Thyroid gland (tissue), 4 donors: Measurements from ENCODE around the gene RAD51AP2. TPM values are rescaled to one million over a fixed set of nuclear protein-coding genes. Genes with fewer than 3 reads are reported as not detected.

Experiments used
- DNase-seq, 2 donors: peaks; one replicate each; pipeline ENCODE4 v3.0.0-alpha.2; 2019
- H3K27ac ChIP-seq, 3 donors: fragments of 200-600 bp; sonication (generic); 1 replicate in 2 of 3; 2 replicates in 1 of 3; pipeline ENCODE4 v1.5.1; 2016 to 2019; ENCODE audit warnings: mild to moderate bottlenecking in 1 of 3, moderate library complexity in 1 of 3
- H3K27me3 ChIP-seq: fragments of 200-600 bp; sonication (generic); one replicate; pipeline ENCODE4 v1.5.1; 2019
- H3K36me3 ChIP-seq, 2 donors: fragments of 200-600 bp; sonication (generic); one replicate each; pipeline ENCODE4 v1.5.1; 2016 to 2019
- H3K4me1 ChIP-seq, 2 donors: fragments of 200-600 bp; sonication (generic); one replicate each; pipeline ENCODE4 v1.5.1; 2017 to 2019
- H3K4me3 ChIP-seq, 3 donors: fragments of 200-600 bp; sonication (generic); replicated peaks in 1 of 3; 1 replicate in 2 of 3; 2 replicates in 1 of 3; pipeline ENCODE4 v1.5.1; 2016; ENCODE audit warnings: mild to moderate bottlenecking in 1 of 3
- H3K9me3 ChIP-seq: fragments of 200-600 bp; sonication (generic); one replicate; pipeline ENCODE4 v1.5.1; 2017
- POLR2A ChIP-seq, 2 donors: fragments of 450-650 bp; IDR thresholded peaks; one replicate each; pipeline ENCODE4 v1.6.1; 2017; ENCODE audit warnings: antibody characterized with exemption in 2 of 2, mild to moderate bottlenecking in 2 of 2, moderate library complexity in 1 of 2
- WGBS, 2 donors: methylation state at CpG; one replicate each; pipeline ENCODE4 v1.1.5; 2017; 5-methylcytosine and 5-hydroxymethylcytosine counted together
- intact Hi-C: fragments of 100-400 bp; cut with DNase I; formaldehyde crosslinking; loops from one replicate; pipeline ENCODE4 v1.15.1; 2023
- total RNA-seq, 4 donors: library from RNA; depleted of rRNA; stranded (reverse); fragments of >200 nt; gene quantifications; one replicate each; pipeline ENCODE4 v1.2.3, GENCODE V29; 2016
- TF ChIP-seq, protein P1 (sequence below), 6 experiments: fragments of 200-600 bp in 3 of 6; fragments of 450-650 bp in 3 of 6; sonication (generic) in 3 of 6; IDR thresholded peaks; one replicate each; pipeline ENCODE4 v1.5.1; 2016 to 2019; ENCODE audit warnings: antibody characterized with exemption in 6 of 6, mild to moderate bottlenecking in 2 of 6, inconsistent platforms in 1 of 6, moderate library complexity in 1 of 6

Gene RAD51AP2
- total RNA-seq, 4 donors from 2014 or later = 0.11 to 0.13 TPM; not detected in 2

DNA sequence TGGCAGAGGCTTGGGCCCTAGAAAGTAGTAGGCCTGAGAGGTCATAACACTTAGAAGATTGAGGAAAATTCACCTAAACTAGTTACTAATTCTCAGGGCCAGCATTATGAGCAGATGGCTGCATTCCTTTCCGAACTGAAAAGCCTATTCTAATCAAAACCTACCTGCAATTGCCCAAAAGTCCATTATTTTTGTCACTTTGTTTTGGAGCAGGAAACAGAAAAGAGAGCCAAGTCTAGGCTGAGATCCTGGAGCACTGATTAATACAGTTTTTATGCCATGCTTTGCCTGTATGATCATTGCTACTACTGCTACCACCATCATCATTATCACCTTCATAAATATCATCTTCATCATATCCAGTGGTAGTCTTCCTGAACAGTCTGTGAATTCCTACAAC lies 36.9 kb upstream of the RAD51AP2 start:
- 89 to 96% methylated on average over 1 of the region's 1 CpG for WGBS, 2 donors
- Histone ChIP-seq H3K4me1 (no peaks in the 10 kb centered on the region), H3K9me3 (no peaks in the 10 kb centered on the region), H3K27ac (no peak overlapping the region), H3K4me3 (no peak overlapping the region), H3K36me3 (no peaks in the 10 kb centered on the region), H3K27me3 (no peaks in the 10 kb centered on the region)
- no peak for DNase-seq
- intact Hi-C loops = no loop called here
- TF ChIP-seq, protein P1, sequence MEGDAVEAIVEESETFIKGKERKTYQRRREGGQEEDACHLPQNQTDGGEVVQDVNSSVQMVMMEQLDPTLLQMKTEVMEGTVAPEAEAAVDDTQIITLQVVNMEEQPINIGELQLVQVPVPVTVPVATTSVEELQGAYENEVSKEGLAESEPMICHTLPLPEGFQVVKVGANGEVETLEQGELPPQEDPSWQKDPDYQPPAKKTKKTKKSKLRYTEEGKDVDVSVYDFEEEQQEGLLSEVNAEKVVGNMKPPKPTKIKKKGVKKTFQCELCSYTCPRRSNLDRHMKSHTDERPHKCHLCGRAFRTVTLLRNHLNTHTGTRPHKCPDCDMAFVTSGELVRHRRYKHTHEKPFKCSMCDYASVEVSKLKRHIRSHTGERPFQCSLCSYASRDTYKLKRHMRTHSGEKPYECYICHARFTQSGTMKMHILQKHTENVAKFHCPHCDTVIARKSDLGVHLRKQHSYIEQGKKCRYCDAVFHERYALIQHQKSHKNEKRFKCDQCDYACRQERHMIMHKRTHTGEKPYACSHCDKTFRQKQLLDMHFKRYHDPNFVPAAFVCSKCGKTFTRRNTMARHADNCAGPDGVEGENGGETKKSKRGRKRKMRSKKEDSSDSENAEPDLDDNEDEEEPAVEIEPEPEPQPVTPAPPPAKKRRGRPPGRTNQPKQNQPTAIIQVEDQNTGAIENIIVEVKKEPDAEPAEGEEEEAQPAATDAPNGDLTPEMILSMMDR (IDR thresholded peaks at IDR 0.05) = no peak
- no peak for TF ChIP-seq POLR2A (IDR thresholded peaks at IDR 0.05)

DNA sequence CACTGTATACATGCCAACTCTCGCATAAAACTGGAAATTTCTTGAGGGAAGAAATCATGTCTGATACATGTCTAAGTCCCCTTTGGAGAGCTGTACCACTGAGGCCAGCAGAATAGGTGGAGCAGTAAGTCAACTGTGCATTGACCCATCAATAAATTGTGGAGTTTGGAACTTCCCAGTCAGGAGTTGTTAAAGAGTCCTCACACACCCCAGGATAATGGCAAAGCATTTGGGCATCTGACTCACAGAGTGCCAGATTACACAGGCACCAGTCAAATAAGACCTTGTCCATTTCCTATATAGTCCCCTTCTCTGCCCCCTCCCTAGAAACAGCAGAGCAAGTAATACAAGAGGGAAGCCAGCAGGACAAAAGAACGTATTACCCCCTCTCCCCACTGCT lies 32.7 kb upstream of the RAD51AP2 start:
- Histone ChIP-seq H3K27ac (no peak overlapping the region), H3K9me3 (no peaks in the 10 kb centered on the region), H3K27me3 (peaks cover 3% of the 10 kb centered on the region), H3K4me3 (no peak overlapping the region), H3K36me3 (no peaks in the 10 kb centered on the region), H3K4me1 (no peaks in the 10 kb centered on the region)
- WGBS, 2 donors = 87 to 93% methylated on average over 2 of the region's 2 CpGs
- intact Hi-C loops = no loop called here
- no peak for DNase-seq
- no peak for TF ChIP-seq POLR2A (IDR thresholded peaks at IDR 0.05)
- TF ChIP-seq, protein P1 (IDR thresholded peaks at IDR 0.05) = no peak

DNA sequence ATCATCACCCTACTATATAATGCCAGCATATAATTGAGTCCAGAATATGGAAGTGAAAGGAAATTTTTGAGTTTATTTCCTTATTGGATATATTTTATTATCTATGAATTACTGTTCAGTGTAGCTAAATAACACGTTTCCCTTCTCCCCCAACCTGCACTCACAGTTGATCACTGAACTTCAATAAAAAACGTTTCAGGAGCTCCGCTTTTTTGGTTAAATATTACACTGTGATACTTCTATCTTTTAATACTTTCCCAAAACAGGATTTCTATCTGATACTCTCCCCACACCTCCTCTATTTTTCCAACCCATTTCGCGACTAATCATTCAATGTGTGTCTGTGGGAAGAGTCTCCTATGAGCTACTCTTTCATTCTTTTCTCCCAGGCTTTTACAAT lies 29.5 kb upstream of the RAD51AP2 start:
- Histone ChIP-seq H3K9me3 (no peaks in the 10 kb centered on the region), H3K27me3 (peaks cover 3% of the 10 kb centered on the region), H3K4me1 (no peaks in the 10 kb centered on the region), H3K36me3 (no peaks in the 10 kb centered on the region), H3K4me3 (no peak overlapping the region), H3K27ac (no peak overlapping the region)
- no peak for DNase-seq
- no peak for TF ChIP-seq POLR2A (IDR thresholded peaks at IDR 0.05)
- TF ChIP-seq, protein P1 (IDR thresholded peaks at IDR 0.05) = no peak
- intact Hi-C loops = no loop called here
- WGBS, 2 donors = 70 to 77% methylated on average over 5 of the region's 5 CpGs

DNA sequence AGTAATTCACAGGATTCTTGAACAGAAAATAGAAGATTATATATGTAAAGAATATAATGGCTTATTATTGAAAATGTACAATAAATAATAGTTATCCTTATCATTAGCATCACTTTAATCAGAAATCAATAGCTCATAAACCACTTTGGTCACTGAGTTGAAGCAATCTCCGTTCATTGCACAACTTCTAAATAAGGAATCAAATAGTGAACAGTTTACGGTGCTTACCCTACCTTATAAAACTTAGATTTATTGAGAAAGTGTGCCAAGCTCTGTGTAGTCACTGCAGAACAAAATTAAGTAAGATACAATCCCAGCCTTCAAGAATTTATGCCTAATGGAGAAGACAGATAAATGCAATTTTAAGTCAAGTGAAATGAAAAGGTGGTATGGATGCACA lies 29.0 kb upstream of the RAD51AP2 start:
- no peak for DNase-seq
- WGBS, 2 donors = 91 to 92% methylated on average over 2 of the region's 2 CpGs
- H3K27me3 ChIP-seq = peaks cover 3% of the 10 kb centered on the region
- H3K36me3 ChIP-seq = no peaks in the 10 kb centered on the region
- TF ChIP-seq, protein P1 (IDR thresholded peaks at IDR 0.05) = no peak
- no peak for TF ChIP-seq POLR2A (IDR thresholded peaks at IDR 0.05)
- H3K4me1 ChIP-seq = no peaks in the 10 kb centered on the region
- no peak overlapping the region for H3K4me3 ChIP-seq
- intact Hi-C loops = no loop called here
- no peak overlapping the region for H3K27ac ChIP-seq
- H3K9me3 ChIP-seq = no peaks in the 10 kb centered on the region

GRCh38 chr2:17545680-17546613 lies 27.7 kb upstream of the RAD51AP2 start:
- H3K27me3 ChIP-seq = peaks cover 3% of the 10 kb centered on the region
- no peak for DNase-seq
- WGBS, 2 donors = 69% methylated on average over 5 of the region's 5 CpGs
- H3K36me3 ChIP-seq = no peaks in the 10 kb centered on the region
- no peak overlapping the region for H3K4me3 ChIP-seq
- TF ChIP-seq, protein P1 (IDR thresholded peaks at IDR 0.05) = no peak
- TF ChIP-seq POLR2A (IDR thresholded peaks at IDR 0.05) = no peak
- H3K27ac ChIP-seq = no peak overlapping the region
- intact Hi-C loops = no loop called here
- H3K9me3 ChIP-seq = no peaks in the 10 kb centered on the region
- H3K4me1 ChIP-seq = no peaks in the 10 kb centered on the region
